HG02884 (cell line): ENCODE measurements around the gene ADGB.
"Not testable (repeated sequence)": the region's sequence is repeated elsewhere in the genome, so short reads cannot be mapped to it uniquely, and the experiment has no call there.

Experiments used
- ATAC-seq: cut with Tn5 transposase; IDR thresholded peaks from one replicate; pipeline ENCODE4 v1.9.1; 2021; ENCODE audit warnings: mild to moderate bottlenecking, moderate library complexity; ENCODE audit not compliant: unreplicated experiment

The ADGB gene

DNA sequence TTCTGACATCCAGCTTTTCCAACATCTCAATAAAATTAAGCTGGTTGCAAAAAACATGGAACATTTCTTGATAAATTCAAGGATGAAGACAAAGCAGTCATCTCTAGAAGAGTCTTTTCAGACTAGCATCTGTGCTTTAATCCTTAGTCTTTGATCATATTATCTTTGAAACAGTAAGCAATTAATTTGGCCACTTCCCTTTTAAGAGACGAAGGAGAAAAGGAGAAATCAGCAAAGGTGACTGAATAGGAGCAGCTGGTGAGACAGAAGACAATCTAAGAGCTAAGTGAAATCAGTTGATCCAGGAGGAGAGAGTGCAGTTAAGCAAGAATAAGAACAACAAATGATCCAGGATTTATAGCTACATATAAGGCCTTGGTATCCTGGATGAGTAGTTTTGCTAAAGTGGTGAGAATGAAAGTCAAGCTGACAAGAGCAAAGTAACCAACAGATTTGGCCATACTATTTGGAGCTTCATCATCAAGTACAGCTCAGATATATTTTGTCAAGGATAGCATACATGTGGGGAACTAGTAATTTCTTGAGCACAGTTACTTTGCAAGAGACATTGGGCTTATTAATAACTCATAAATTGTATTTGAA lies 215.5 kb downstream of the ADGB start:
- ATAC-seq: no peak

DNA sequence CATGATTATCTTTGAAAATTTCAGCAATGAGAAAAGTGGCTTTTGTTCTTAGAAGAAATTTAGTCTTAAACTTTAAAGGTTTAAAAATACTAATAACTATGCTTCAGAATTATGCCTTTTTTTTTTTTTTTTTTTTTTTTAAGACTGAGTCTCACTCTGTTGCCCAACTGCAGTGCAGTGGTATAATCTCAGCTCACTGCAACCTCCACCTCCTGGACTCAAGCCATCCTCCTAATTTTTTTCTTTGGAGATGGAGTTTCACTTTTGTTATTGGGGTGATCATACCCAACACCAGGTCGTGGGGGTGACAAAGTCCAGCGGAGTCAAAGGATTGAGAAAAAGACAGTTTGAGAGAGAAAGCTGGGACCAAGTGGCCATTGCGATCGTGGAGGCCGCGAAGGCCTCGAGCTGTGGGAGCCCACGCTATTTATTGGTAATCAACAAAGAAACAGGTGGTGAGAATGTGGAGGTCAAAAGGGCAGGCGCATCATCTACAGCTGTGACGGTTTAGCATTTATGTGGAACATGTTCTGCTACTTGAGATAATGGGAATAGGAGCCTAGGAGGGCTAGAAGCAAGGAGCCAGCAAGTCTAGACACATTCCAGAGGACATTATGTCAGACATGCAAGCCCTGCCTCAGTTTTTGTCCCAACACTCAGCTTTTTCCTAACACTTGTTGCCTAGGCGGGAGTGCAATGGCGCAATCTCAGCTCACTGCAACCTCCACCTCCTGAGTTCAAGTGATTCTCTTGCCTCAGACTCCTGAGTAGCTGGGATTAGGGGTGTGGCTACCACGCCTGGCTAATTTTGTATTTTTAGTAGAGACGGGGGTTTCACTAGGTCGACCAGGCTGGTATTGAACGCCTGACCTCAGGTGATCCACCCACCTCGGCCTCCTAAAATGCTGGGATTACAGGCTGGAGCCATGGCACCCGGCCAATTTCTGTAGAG lies 217.0 kb downstream of the ADGB start:
- ATAC-seq: not testable (repeated sequence)

DNA sequence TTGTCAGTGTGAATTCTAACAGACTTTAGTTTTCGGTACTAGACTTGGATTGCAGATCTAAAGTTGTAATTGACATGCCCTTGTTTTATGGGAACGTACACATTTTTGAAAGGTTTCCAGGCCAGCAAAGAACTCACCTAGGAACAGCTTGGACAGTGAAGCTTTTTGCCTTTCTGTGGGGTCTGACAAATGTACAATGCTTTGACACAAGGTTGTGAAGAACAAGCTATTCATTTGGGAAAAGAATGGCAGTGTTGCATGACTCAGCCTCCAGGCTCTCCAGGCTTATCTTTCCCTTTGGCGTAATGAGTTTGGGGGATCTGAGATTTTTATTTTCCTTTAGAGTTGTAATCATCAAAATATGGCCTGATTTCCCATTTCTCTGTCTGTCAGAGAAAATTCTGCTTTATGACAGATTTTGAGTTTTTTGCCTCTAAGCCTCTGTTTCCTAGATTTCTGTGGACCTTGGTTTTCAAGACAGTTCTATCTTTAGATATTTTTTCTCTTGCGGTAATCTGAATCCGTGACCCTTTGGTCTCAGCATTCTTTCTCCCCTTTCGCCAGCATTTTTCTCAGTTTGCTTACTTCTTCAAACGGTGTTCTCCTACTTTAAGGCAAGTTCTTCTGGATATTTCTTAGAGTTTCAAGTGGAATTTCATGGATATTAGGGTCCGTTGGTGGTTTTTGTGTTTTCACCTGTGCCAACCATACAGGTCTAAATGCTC lies 221.0 kb downstream of the ADGB start:
- ATAC-seq: no peak

DNA sequence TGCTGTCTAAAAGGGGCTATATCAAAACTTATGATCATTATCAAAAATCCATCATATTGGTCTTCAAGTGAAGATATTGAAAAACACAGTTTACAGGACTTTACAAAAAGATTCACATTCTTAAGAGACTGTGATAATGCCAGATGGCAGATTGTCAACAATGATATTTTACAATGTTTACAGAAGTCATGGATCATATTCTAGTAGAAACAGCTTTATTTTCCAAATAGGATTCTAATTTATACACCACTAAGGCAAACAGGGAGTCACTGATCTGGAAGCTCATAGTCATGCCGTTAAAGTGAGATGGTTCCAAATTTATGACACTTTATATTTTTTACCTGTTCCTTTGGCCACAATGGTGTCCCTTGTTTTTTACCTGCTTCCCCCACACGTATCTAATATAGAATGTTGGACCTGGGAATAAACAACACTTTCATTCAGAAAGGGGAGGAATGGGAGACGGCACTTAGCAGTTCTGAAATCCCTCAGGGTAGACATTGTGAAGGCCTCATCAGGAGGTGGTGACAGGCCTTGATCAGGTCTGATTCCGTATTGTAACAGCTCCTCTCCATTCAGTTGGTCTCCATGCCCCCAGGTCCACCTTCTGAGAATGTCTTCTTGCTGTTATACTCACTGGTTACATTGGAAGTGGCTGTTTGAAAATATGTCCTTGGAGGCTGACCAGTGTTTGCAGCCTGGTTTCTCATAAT lies 228.6 kb downstream of the ADGB start:
- ATAC-seq: no peak

DNA sequence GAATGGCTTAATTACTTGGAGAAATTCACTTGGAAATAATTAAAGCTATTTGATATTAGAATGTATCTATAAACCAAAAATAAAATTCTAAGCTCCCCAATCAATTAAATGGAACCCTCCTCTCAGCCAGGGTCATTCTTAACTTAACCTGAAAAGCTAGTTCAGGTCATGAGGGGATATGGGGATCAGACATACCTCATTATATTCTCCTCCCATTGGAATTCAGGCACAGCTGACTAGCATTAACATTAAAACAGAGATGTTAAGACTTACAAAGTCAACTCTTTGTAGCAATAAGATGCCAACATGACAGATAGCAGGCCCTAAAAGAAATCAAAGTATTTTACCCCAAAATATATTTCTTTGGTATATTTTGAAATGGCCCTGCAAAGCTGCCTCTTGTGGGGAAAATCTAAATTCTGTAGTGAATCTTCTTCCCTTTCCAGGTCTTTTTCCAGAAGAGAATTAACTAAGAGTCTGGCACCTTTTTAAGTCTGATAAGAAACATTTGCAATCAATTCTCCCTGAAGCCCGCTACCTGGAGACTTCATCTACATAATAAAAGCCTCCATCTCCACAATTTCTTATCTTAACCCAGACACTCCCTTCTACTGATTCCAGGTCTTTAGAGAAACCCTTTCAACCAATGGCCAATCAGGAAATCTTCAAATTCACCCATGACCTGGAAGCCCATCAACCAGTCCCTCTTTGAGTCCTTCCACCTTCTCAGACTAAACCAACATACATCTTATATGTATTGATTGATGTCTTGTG lies 231.2 kb downstream of the ADGB start:
- no peak for ATAC-seq

DNA sequence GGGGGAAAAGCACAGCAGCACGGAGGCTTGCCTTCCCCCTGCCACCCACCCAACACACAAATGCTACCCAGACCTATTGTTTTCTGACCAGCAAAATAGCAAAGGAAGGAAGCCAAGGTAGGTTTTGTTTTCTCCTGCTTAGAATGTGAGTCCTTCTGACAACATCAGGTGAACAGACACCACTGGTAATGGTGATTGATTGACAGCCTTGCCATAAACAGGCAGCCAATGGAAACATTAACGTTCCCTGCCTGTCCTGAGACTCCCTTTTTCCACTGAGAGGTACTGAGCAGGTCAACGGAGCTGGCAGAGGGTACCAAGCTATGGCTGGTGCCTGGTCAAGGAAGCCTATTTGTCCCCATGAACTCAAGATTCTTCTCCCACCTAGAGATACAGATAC lies 234.4 kb downstream of the ADGB start:
- ATAC-seq: no peak

DNA sequence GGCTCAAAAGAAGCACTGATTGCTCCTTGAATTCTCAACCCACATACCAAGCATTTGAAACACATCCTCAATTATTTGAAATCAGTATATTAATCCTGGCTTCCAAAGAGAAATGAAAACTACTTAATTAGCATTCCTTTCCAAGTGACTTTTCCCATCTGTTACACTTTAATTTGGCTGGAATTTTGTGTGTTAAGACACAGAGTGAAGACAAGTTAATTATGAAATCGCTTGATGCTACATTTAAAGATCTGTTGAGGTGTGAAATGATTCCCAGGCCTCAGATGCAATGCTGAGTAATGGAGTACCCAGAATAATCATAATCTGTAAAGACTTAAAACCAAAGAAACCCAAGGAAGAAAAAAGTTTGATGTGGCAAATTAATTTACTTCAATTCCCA lies 241.4 kb downstream of the ADGB start:
- no peak for ATAC-seq

DNA sequence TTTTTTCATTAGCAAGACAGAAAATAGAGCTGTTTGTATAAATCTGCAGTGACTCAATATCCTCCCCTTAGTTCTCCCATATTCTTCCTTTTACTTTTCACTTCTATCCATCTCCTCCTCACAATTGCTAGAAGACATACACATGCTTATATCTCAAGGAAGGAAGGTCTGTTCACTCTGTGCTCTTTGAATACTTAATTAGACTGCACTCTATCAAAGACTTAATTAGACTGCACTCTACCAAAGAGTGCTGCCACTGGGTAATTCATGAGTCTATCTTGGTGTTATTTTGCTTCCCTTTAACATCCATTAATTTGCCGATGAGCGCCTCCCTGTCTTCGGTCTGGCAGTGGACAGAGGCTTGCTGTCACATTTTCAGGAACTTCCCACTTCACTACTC lies 241.9 kb downstream of the ADGB start:
- no peak for ATAC-seq

DNA sequence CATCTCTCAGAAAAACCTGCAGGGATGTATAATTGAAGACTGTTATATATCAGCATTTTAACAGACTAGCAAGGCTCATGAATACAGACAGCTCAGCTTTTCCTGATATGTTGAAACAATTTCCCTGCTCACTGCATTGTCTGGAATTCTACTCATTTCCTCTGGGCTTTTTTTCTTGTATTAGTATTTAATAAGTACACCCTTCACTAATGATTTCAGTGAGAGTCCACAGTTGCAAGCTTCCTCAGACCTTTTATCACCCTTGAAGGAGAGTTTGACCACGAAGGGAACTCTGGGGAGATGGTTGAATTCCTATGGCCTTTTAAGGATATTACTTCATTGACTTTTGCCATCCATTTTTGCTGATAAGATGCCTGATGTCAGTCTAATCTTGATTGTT lies 248.7 kb downstream of the ADGB start:
- ATAC-seq: no peak

DNA sequence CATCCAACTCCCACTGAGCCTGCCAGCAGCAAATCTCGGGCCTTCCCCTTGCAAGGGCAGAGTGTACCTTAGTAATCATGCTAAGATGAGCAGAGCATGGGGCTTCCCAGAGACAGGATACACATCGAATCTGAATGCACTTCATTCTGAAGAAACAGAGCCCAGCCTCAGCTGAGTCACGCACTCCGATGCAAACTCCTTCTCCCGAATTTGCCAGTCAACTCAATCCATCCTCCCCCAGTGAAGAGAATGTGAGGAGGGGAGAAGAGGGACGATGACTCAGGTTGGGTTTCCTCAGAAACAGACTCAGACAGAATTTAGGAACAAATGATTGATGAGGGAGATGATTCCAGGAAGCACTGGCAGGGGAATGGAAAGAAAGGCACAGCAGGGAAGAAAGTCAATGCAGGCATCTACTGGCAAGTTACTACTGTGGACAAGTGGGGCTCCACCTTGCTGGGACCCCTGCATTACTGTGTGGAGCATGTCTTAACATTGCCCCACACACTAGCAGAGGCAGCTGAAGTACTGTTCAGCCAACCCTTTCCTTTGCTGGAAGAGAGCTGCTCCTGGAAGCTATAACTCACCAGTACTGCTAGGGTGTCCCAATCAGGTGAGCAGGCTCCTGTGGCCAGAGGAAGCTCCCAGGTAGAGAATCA lies 251.6 kb downstream of the ADGB start:
- ATAC-seq: peak; percentile 62

DNA sequence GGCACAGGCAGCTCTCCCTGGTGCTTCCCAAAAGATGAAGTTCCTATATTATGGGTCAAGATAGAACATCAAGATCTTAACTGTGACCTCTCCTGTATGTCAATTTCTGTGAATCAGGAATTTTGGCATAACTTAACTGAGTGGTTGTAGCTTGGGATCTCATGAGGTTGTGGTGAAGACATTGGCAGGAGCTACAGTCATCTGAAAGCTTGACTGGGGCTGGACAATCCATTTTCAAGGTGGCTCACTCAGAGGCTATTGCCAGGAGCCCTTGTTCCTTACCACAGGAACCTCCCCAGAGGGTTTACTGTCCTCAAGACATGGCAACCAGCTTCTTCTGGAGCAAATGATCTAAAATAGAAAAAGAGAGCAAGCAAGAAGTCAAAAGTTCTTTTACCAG lies 252.2 kb downstream of the ADGB start:
- ATAC-seq: no peak

DNA sequence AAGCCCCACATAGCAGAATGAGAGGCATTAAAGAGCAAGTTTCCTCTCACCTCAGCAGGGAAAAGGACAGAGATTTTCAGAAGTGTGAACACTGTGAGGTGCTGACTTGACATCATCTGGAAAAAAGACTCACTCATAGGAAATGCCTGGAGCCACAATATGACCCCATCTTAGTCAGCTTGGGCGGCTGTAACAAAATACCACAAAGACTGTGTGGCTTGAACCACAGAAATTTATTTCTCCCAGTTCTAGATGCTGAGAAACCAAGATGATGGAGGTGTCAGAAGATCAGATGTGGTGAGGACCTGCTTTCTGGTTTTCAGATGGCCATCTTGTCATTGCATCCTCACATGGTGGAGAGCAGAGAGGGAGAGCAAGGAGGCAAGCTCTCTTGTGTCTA lies 253.1 kb downstream of the ADGB start:
- no peak for ATAC-seq

DNA sequence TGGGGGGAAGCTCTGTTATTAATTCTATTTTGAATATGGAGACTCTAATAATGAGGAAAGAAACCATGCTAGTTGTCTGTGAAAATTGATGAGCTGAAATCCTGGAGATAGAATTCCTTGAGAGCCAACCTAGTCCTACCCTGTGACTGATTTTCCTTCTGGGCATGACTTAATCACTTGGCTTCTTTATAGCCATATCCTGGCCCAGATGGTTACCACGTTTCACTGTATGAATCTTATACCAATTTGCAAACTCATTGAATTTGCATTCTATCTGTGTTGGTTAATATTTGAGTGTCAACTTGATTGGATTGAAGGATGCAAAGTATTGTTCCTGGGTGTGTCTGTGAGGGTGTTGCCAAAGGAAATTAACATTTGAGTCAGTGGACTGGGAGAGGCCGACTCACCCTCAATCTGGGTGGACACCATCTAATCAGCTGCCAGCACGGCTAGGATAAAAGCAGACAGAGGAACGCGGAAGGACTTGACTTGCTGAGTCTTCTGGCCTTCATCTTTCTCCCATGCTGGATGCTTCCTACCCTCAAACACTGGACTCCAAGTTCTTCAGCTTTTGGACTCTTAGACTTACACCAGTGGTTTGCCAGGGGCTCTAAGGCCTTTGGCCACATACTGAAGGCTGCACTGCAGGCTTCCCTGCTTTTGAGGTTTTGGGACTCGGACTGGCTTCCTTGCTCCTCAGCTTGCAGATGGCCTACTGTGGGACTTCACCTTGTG lies 255.9 kb downstream of the ADGB start:
- ATAC-seq: not testable (repeated sequence)

DNA sequence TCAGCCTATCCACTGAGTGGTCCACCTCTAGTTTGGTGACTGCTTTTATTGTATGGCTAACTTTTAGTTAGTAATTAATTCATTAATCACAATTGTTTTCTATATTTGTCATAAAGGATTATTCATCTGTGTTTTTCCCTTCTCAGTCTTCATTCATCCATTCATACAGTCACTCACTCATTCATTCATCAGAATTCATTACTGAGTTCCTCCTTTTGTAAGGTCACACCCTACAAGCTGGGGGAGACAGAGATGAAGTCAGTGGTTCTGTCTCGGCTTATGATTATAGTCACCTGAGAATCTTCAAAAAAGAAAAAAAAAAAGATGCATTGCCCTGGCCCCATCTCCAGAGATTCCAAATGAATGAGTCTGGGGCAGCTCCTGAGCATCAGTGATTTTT lies 257.1 kb downstream of the ADGB start:
- ATAC-seq: no peak

DNA sequence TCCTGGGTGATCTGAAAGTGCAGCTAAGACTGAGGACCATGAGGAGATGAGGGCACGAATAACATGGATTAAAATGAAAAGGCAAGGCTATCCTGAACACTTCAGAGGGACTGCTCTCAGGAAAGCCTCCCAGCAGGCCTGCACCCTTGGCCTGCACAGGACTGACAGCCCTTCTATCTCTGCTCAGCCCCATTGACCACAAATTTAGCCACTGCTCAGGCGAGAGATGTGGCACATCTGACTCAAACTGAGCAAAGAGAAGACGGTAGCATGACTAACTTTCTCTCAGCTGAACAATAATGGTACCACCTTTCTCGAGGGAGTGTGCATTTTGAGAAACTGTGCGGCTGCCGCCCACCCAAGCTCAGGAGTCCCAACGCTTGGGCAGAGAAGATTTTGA lies 257.5 kb downstream of the ADGB start:
- ATAC-seq: peak; percentile 68

DNA sequence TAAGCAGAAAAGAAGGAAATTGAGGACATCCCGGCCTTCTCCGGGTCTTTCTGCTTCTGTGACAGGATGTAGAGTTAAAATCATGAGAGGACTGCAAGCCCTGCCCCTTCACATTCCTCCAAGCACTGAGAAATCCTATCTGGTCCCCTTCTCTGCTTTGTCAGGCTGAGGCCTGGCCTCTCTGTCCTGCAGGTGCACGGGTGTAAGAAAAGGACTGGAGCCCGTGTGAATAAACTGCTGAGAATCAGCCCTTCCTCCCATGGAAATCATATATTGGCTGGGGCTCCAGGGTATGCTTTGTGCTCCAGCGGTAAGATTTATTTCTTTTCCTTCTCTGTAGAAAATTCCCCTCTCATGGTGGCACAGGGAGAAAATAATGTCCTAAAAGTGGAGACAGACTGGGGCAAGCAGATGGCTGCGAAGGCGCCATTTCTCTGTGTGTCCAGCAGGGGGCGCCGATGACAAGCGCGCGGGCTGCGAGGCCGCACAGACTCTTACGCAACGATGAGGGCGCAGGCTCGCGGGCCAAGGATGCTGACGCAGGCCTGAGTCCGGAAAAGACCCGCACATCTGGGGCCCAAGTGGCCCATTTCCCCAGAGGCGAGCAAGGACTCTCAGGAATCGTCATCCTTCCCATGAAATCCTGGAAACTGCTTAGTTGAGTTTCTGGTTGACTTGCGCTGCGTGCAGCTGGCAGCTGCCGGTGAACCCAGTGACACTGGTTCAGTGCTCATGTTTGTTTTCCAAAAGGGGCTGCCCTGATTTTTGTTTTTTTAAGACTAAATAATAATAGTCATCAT lies 258.6 kb downstream of the ADGB start:
- ATAC-seq: peak; percentile 87

DNA sequence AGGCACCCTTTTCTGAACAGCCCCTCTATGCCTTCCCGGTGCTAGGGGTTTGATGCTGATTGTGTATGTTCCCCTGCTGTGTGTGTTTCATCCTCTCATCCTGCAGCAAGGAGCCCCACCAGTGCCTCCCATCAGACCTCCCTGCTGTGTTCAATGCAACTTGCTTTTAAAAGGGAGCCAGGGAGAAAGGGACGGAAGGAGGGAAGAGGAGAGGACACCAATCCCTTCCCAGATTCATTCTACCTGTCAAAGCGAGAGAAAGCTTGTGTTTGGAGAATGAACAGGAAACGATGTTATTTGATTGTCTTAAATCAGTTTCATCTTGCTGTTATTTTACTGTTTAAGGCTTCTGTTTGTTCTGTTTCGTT lies 259.2 kb downstream of the ADGB start:
- peak; percentile 22 for ATAC-seq

DNA sequence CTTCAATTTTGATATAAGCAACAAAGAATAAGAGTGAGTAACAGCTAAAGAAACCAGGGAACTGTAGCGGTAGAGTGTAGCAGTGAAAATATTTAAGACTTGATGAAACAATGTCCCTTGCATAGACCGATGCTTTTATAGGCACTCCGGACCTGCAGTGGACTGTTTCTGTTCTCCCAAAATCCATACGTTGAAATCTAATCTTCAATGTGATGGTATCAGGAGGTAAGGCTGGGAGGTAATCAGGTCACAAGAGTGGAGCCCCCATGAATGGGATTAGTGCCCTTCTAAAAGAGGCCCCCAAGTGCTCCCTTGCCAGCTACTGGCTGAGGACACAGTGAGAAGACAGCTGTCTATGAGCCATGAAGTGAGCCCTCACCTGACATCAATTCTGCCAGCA lies 260.4 kb downstream of the ADGB start:
- no peak for ATAC-seq
